Stimulated activated naive CD4-positive, alpha-beta T cell (primary cell): ENCODE data around the gene PRR5L.
A peak's percentile ranks its signal among the peaks of the same experiment; 100 is the strongest.

Experiments used
- DNase-seq, 6 experiments: peaks; one replicate each; lab custom pipeline; 2025; lab: John Stamatoyannopoulos, UW

The PRR5L gene, protein sequence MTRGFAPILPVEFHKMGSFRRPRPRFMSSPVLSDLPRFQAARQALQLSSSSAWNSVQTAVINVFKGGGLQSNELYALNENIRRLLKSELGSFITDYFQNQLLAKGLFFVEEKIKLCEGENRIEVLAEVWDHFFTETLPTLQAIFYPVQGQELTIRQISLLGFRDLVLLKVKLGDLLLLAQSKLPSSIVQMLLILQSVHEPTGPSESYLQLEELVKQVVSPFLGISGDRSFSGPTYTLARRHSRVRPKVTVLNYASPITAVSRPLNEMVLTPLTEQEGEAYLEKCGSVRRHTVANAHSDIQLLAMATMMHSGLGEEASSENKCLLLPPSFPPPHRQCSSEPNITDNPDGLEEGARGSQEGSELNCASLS

DNA sequence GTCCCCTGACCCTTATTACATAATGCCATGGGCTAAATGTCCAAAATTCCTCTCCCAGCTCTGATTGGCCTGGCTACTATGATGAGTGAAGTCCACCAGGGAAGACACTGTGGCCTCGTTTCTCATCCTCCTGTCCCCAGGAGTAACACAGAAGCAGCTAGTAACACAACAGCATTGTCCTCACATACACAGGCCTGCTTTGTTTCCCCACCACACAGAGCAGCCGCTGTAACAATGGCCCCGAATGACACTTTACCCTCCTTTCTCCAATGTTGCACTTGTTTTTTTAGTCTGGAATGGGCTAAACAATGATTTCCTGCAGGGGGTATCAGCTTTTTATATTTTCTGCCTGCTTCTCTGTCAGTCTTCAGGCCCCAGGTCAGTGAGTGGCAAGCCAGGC lies at the start of gene PRR5L:
Gene PRR5L, plus strand, starts transcription at position 363 of the 400 bp plus-strand sequence. CDS start 104,834 bp downstream, outside the sequence.
- DNase-seq: no peak

DNA sequence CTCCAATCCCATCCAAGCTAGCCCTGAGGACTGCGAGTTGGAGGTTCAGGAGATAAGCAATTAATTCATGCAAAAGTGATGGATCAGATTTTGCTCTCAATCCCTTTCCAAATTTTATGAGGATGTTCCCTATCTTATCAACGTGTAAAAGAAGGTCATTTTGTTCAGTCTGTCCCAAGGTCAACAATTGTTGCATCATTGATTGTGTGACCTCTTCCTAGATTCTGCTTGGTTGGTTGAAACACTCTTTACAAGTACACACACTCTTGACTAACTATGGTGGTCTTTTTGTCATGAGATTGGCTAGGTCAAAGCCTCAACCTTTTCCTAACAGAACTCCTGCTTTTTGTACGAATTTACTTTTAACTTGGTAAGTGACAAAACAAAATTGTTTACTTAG lies 48.6 kb upstream of the PRR5L start:
- no peak for DNase-seq

DNA sequence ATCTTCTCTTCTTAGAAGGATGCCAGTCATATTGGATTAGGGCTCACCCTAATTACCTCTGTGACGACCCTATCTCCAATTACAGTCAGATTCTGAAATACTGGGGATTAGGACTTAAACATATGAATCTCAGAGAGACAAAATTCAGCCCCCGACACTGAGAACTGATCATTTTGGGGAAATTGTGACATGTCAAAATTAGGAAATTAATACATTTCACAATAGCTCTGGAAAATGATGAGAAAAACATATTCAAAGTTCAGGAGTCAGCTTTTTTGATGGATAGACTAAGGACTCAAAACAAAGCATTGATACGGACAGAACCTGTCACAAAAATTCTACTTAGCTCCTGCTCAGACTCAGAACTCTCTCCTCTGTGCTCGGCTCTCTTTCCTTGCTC lies 47.7 kb upstream of the PRR5L start:
- no peak for DNase-seq

DNA sequence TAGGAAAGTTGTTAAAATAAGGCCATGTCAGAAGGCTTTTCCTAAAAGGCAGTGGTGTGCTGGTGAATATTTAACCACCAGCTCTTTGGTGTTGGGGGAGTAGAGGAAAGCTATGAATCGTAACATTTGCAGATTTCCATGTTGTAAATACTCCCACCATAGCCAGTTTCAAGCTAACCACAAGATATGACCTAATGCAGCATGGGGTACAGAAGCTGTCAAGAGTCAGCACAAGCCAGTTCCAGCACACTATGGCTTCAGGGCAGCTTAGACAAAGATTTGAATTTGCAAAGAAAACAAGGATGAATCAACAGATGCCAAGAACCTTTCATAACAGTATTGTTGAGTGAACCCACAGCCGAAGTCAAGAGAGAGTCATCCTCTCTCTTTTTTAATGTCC lies 46.8 kb upstream of the PRR5L start:
- DNase-seq: no peak

DNA sequence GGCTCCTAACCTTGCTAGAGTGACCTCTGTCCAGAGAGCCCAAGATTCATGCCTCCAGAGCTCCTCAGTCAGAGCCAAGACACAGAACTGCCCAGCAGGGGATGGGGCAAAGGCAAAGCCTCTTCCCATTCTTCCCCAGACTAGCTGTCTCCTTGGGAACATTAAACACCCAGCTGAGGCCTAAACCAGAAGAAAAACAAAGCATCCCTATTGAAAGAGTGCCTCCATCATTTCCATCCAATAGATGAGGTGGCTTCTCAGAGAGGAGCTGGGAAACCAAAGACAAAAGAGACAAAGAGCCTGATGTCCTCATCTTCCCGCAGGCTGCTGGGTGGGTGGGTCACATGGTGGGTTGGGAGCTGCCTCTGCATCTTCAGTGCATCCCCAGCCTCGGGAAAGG lies 44.3 kb upstream of the PRR5L start:
- DNase-seq: no peak

DNA sequence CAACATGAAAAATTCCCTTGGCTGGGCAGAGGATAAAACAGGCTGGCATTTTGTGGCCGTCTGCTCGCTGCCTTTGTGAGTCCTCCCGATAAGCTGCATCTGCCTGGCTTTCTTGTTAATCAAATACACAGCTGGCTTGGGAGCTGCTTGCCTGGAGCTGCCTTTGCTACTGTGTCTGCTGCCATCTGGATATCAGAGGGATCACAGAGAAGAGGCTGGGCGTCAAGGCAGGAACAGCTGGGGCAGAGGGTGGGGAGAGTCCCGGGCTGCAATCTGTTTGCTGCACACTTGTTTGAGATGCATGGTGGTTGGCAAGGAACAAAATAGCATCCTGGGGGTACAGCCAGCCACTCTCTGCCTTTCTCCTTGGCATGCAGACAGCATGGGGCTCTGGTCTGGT lies 42.9 kb upstream of the PRR5L start:
- no peak for DNase-seq

DNA sequence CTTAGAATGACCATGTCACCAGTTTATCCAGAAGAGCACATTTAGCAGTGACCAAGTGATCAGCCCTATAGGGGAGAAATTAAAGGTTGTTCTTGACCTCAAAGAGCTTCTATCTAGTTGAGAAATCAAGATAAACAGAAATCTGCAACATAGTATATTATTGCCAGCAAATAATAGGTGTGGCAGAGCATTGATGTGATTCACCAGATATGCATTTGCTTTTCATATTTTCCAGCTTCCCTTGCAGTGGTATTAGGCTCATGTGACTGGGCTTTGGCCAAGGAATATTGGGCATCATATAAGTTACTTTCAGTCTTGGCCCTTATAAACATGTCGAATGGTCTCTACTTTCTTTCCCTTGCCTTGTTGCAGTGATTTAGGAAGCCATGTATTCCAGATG lies 41.4 kb upstream of the PRR5L start:
- DNase-seq: no peak

DNA sequence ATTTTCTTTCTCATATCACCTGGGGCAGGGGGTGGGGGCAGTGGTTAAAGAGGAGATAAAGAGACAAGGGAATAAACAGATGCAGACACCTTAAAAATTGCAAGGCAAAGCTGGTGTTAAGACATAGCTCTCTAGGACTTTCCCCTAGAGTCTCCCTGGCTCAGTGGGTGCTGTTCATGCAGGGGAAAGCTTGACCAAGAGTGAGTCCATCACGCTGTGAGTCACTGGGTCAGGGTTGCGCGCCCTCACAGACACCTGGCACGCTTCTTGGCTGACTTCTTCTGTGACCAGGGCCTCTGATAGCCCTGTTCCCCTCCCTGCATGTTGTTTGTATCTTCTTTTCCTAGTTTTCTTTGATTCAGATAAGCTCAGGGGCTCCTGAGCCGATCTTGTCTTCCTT lies 38.7 kb upstream of the PRR5L start:
- no peak for DNase-seq

DNA sequence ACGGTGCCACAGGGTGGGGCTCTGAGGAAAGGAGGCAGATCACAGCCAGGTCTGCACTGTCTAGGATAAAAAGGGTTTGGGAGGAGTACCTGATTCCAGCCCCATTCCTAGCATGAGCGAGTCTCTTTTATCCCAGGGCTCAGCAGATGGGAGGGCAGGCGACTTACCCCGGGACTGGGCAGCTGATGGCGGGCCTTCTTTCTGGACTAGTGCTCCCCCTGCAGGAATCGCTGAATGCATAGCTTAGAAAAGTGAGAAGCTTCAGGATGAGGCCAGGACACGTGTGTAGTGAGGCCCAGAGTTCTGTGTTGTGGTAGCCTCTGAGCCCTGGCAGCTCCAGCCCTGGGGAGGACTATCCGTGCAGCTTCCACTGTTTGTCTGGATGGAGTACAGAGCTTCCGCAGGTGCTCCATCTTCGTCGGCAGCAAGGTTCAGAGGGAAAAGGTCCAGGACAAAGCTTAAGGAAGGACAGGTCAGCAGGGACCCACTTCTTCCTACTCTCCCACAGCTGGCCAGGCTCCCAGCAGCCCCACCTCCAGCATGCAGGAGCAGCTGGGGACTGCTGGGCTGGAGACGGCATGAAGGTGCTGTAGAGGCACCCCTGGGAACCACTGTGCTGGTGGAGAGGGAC lies 37.2 kb upstream of the PRR5L start:
- peak in 1 of 6 experiments; percentile 4 for DNase-seq

DNA sequence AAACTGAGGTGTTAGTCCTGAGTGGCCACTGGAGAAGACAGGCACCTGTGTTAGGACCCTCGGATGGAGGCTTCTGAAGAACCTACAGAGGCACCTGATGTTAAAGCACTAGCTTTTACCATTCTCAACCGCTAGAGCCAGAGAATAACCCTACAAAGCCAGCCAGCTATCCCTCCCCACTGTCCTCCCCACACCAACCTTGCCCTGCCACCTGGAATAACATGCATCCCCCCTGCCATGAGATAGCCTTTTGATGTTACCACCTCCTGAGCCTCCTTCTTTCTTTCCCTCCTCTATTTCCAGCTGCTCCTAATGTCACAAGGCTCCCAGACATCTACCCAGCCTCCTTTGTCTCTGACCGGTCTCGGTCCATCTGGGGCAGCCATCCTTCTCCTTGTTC lies 35.0 kb upstream of the PRR5L start:
- no peak for DNase-seq

DNA sequence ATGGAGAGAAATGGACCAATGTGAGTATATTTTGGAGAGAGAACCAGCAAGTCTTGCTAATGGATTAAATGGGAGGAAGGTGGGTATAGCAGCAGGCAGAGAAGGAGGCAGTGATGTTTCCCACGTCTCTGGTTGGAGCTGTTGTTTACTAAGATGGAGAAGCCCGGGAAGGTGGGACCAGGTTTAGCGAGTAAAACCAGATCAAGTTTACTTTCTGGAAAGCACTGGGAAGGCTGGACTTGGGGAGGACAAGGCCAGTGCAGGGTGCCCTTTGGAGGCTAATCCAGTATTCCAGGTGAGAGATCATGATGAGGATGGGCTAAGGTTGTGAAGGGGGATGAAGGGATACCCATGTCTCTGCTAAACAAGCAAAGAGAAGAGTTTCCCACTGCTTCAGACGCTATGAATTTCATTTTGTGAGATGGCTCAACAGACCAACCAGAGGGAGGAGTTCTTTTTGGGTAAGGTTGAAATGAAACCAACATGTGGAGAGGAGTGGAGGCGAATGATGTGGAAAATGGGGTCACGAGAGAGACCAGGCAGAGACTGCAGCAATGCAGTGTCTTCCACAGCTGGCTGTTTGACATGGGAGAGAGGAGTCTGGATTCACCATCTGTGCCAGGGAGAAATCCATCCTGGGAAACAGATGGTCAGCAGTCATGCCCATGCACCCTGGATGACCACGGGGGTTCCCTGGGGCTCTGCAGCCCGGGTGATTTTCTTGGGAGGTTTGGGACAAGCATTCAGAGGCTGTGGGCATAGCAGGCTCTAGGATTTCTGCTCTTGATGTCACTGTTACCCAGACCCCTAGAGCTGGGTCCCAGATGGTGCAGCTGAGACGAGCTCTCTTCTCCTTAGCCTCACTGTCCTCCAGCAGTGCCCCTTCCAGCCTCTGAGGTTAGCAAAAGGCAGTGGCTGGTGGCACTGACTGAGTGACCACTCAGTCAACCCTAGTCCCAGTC lies 31.8 kb upstream of the PRR5L start:
- no peak for DNase-seq

DNA sequence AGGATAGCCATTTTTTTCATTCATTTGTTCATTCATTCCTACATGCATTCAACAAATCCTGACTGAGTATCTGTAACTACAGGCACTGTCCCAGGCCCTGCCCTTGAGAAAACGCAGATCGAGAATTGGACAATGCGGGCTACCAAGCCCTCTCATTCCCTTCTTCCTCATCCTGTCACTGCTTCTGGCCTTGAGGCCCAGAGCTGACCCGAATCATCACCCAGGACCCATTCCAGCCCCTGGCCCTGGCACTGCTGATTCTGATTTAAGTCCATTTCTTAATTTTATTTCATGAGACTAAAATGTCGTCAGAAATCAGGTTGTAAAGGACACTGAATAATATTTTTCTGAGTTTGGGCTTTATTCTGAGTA lies 31.1 kb upstream of the PRR5L start:
- DNase-seq: no peak

DNA sequence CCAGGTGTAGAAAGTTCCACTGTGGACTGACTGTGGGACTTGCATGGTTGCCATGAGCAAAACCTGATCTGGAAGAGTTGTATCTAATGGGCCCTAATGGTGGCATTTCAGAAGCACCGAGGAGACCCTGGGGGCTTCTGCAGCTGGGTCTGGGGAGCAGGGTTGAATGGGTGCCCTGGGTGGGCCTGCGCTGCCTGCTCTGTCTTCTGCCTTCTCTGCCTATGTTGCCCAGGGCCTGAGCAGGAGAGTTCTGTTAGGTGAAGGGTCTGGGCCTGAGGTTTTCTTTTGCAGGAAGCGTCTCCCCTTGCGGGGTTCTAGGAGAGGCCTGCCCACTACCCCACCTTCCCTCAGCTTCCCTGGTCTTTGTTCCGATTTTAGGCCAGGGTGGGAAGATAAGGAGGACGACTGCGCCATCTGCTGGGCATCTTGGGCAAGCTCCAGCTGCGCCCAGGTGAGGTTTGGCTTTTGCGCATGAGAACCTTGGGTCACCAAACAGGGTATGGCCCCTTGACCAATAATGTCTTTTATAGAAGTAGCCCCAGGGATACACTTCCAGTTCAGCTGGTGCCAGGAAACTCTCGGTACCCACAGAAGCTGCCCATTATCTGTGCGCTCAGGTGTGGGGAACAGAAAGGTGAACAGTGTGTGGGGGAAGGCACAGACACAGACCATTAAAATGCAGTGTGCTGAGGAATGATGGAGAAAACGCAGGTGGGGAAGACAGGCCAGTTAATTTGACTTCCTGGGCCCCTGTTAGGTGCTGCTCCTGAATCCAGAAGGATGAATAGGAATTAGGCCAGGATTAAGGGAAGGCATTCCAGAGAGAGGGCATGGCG lies 30.1 kb upstream of the PRR5L start:
- peak in 5 of 6 experiments; percentile 9 to 45 (median 32) for DNase-seq

DNA sequence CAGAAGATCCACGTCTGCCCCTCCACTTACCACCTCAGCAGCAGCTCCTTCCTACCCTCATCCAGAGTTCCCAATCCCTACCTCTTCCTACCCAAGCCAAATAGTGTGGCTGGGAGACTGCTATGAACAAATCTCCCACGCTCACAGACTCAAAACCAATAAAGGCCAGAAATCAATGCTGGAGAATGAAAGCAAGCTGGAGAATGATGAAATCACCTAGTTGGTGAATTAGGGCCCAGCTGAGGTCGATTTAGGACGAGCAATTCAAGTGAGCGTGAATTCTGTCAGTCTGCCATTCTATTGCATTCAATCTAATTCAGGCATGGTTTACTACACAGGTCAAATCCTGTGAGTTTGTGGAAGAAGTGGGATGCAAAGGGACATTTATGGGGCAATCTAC lies 29.3 kb upstream of the PRR5L start:
- DNase-seq: no peak

DNA sequence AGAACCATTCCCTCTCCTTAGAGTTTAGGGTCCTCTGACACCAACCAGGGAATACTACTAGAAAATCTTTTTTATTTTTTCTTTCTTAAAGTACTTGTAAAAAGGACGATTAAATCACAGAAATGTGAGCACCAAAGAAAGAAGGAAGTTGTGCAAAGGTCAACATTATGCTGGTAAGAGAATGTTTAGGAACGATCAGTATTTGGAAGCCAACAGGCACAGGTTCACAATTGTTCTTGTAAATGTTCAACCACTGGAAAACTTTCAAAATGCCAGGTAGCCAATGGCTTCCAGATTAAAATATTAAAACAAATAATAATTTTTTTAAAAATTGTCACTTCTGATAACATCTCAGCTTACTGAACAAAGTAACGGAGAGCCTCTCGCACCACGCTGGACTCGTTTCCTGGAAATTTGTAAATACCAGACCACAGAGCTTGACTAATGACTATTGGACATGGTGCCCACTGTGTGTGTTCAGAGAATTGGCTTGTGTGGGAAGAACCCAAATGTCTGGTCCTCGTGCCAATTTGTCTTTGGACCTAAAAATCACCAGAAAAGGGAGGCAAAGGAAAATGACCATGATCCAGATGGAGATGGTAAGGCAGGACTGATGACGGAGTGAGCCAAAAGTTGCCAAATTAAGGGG lies 27.6 kb upstream of the PRR5L start:
- no peak for DNase-seq

DNA sequence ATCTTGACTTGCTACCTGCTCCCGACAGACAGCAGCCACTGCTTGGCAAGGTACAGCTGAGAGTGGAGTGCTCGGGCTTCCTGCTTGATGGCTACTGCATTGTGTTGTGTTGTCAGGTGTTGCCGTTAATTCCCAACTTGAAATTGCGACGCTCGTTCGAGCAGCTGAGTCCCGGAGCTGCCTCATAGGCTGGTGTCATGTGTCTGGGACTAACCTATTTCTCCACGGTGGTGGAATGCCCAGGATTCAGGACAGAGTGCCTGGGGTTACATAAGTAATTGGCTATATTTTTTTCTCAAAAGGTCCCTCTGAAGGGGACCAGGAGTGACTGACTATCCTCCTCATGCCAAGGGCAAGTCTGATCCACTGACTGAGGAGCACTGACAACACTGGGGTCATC lies 25.4 kb upstream of the PRR5L start:
- no peak for DNase-seq

DNA sequence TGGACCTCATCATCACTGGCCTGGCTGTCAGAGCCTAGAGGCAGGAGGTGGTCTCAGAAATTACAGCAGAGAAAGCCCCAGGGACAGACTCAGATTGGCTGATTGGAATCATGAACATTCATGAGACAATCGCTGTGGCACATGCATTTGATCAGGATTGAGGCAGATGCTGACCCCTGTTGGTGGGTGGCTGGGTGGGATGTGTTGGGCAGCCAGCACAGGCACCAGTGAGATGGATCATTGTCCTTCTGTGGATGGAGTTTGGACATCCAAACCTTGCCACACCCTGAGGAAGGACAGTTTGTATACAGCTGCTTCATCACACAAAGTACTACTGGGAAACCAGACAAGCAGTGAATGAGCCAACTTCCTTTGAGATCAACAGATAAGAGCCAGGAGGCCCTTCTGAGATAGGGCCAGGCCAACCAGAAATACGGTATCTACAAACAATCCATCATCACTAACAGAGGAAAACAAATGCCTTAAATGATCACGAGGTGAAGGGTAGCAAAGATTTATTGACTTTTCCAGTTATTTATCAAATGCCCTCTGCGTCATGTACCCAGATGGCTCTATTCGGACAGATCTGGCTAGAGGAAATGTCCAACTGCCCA lies 24.2 kb upstream of the PRR5L start:
- DNase-seq: no peak

DNA sequence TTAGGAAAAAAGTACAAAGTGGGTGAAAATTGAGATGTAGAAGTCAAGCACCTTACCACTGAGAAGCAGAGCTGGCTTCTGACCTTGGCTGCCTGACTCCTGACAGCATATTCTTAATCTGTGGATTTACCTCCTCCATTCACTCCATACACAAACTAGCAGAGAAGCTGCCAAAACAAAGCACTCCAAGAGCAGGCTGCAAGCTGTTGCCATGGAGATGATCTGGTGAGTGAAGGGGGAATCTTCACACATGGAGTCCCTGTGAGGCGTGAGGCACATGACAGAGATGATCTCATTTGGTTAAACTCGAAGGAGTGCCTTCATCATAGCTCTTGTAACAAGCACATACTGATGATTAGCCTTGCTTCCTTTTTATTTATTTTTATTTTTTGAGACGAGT lies 23.0 kb upstream of the PRR5L start:
- DNase-seq: no peak

DNA sequence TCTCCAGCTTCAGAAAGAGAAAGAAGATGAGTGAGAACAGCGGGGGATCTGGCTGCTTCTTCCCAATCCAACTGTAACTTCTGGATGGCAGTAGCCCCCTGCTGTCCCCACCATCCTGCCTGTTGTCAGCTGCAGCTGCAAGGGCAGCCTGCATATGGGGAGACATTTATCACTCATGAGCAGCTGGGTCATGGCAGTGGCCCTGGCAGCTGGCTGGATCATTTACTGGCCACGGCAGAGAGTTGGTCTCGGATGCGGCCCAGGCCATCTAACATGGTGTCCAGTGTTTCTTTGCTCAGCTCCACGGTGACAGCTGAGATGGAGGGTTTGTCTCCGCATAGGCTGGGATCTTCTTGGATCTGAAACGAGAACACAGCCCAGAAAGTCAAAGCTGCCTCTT lies 21.7 kb upstream of the PRR5L start:
- DNase-seq: no peak

DNA sequence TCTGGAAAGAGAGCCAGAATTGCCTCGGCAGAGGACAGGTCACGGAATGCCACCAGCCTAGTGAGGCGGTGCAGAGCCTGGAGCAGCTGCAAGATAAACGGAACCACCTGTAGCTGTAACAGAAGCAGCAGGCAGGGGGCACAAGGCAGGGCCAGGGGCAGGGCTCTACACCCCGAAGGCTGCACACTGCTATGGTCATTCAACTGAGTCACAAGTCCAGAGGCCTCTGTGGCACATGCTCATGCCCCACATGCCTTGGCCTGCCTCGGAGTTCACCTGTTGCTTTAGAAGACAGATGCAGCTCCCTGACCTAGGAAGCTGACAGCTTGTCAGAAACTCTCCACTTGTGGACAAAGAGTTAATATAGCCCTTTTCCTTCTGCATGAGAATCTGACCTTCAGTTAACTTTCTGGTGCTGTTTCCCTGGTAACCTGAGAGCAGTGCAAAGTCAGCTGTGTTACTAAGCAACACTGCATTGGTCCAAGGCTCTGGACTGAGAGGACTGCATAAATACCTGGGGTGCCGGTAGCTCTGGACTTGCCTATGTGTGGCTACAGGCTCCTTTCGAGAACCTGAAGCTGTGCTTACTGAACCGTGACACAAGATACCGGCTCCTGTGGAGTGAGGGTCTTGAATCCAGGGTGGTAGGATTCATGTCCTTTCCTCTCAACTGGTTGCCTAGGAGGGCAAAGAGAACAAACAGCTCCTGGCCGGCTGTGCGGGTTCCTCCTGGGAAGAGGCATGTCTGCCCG lies 17.4 kb upstream of the PRR5L start:
- no peak for DNase-seq
